PC-9 (cell line): ENCODE data around the gene LRCH4.

Experiments
- EZH2 ChIP-seq: fragments of 200-600 bp; sonication (generic); IDR thresholded peaks from 2 replicates; pipeline ENCODE4 v1.8.0; 2017; ENCODE audit warnings: antibody characterized with exemption, low read depth
- TF ChIP-seq, protein P1 (sequence below): fragments of 200-600 bp; sonication (generic); conservative IDR thresholded peaks from 2 replicates; pipeline ENCODE4 v1.6.1; 2017; ENCODE audit warnings: mixed run types, antibody characterized with exemption, mild to moderate bottlenecking, moderate library complexity

DNA sequence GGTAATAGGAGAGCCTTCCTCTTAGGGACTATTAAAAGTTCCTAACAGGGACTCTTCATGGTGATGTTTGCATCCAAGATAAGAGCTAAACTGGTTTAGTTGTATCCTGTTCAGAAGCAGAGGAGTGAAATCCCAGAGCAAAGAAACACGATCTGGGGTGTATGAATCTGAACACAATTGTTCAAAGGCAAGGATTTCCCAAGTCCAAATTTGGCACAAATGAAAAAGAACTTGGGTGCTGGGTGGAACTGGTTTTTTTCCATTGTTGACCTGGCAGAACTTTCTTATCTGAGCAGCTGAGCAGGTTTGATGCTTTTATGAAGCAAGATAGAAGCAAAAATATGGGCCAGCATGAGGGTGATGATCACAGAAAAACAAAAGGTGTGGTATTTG lies 41.0 kb downstream of the LRCH4 start:
- TF ChIP-seq, protein P1, sequence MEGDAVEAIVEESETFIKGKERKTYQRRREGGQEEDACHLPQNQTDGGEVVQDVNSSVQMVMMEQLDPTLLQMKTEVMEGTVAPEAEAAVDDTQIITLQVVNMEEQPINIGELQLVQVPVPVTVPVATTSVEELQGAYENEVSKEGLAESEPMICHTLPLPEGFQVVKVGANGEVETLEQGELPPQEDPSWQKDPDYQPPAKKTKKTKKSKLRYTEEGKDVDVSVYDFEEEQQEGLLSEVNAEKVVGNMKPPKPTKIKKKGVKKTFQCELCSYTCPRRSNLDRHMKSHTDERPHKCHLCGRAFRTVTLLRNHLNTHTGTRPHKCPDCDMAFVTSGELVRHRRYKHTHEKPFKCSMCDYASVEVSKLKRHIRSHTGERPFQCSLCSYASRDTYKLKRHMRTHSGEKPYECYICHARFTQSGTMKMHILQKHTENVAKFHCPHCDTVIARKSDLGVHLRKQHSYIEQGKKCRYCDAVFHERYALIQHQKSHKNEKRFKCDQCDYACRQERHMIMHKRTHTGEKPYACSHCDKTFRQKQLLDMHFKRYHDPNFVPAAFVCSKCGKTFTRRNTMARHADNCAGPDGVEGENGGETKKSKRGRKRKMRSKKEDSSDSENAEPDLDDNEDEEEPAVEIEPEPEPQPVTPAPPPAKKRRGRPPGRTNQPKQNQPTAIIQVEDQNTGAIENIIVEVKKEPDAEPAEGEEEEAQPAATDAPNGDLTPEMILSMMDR: no peak
- TF ChIP-seq EZH2: no peak
